MCF 10A (cell line): ENCODE measurements around the gene BHLHA9. TPM values are rescaled to one million over a fixed set of nuclear protein-coding genes. Genes with fewer than 3 reads are reported as not detected.

Experiments used
- BruUV-seq: library from RNA; stranded (reverse); fragments of 400-500 nt; replicated peaks from 2 replicates; lab custom pipeline; 2021; lab: Mats Ljungman, UMichigan
- CTCF ChIA-PET: fragments of 300-600 bp; sonication (Branson Sonifier 250); formaldehyde crosslinking; extraction: SDS; loops from one replicate; lab custom pipeline; 2021; ENCODE audit warnings: antibody characterized with exemption, inconsistent platforms; lab: Yijun Ruan, JAX
- POLR2A ChIA-PET: fragments of 300-600, 350-650 bp; sonication (Branson Sonifier 250); formaldehyde crosslinking; extraction: SDS; loops from one replicate; lab custom pipeline; 2020; ENCODE audit warnings: antibody characterized with exemption, inconsistent platforms; lab: Yijun Ruan, JAX
- DNase-seq: peaks from one replicate; pipeline ENCODE4 v3.0.0-alpha.2; 2018; ENCODE audit not compliant: unreplicated experiment
- H3K27ac Mint-ChIP-seq: one replicate; pipeline ENCODE4 v1.8.0; 2022; ENCODE audit warnings: mild to moderate bottlenecking, low read depth, mixed read lengths; ENCODE audit not compliant: unreplicated experiment
- H3K27me3 Mint-ChIP-seq: one replicate; pipeline ENCODE4 v1.8.0; 2022; ENCODE audit warnings: mixed read lengths; ENCODE audit not compliant: insufficient read depth, unreplicated experiment
- H3K36me3 Mint-ChIP-seq: one replicate; pipeline ENCODE4 v1.8.0; 2022; ENCODE audit warnings: mild to moderate bottlenecking, moderate library complexity, mixed read lengths; ENCODE audit not compliant: insufficient read depth, unreplicated experiment
- H3K4me1 Mint-ChIP-seq: one replicate; pipeline ENCODE4 v1.8.0; 2022; ENCODE audit warnings: mixed read lengths; ENCODE audit not compliant: insufficient read depth, unreplicated experiment
- H3K4me3 Mint-ChIP-seq: one replicate; pipeline ENCODE4 v1.8.0; 2022; ENCODE audit warnings: mild to moderate bottlenecking, moderate library complexity, mixed read lengths; ENCODE audit not compliant: unreplicated experiment
- H3K9me3 Mint-ChIP-seq: one replicate; pipeline ENCODE4 v1.8.0; 2022; ENCODE audit warnings: mixed read lengths; ENCODE audit not compliant: unreplicated experiment
- CTCF ChIP-seq: fragments of 200-600 bp; IDR thresholded peaks from one replicate; pipeline ENCODE4 v1.8.0; 2022; ENCODE audit warnings: antibody characterized with exemption, mild to moderate bottlenecking; ENCODE audit not compliant: unreplicated experiment
- intact Hi-C: fragments of 100-400 bp; cut with micrococcal nuclease; formaldehyde crosslinking; loops from 2 replicates; pipeline ENCODE4 v1.14.1; 2022
- total RNA-seq: library from RNA; stranded (reverse); gene quantifications from 2 replicates; pipeline ENCODE4 v1.2.3, GENCODE V29; 2022

The BHLHA9 gene
- total RNA-seq, 1 experiment from 2014 or later, result not detected

GRCh38 chr17:1312261-1312870 lies 42.1 kb downstream of the BHLHA9 start:
- Mint-ChIP-seq H3K27ac (no peak overlapping the region), H3K4me3 (no peak overlapping the region), H3K9me3 (no peaks in the 10 kb centered on the region), H3K4me1 (no peaks in the 10 kb centered on the region), H3K27me3 (peaks cover 13% of the 10 kb centered on the region), H3K36me3 (no peaks in the 10 kb centered on the region)
- DNase-seq, result no peak
- BruUV-seq, result no TSS peak
- intact Hi-C loops, result no loop called here
- POLR2A ChIA-PET, result no interaction called here
- CTCF ChIA-PET, result no interaction called here
- TF ChIP-seq CTCF, result no peak

- H3K36me3 Mint-ChIP-seq, result no peaks in the 10 kb centered on the region
- no peak overlapping the region for H3K27ac Mint-ChIP-seq
- no peaks in the 10 kb centered on the region for H3K9me3 Mint-ChIP-seq
- no peak overlapping the region for H3K4me3 Mint-ChIP-seq
- intact Hi-C loops, result no loop called here
- TF ChIP-seq CTCF, result no peak
- ChIA-PET CTCF (no interaction called here), POLR2A (no interaction called here)
- peak; percentile 36 for DNase-seq
- BruUV-seq, result no TSS peak
- no peaks in the 10 kb centered on the region for H3K4me1 Mint-ChIP-seq
- peaks cover 13% of the 10 kb centered on the region for H3K27me3 Mint-ChIP-seq
These were observed 43.2 kb downstream of the BHLHA9 start for GRCh38 chr17:1313270-1314005.

DNA sequence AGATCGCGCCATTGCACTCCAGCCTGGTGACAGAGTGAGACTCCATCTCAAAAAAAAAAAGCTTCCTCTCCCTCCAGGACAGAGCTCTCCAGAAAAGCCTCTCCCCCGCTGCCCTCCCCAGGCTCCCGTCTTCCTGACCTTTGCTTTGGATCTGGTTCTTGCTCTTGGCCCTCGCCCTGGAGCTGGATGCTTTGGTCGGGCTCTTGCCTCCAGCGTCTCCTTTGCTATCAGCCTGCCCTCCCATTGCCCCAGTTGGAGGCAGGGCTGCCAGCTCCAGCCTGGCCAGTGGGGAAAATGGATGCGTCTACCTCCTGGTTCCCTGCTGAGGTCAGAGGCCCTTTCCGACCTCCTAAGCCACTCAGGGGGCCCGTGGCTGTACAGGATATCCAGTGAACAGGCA lies 45.2 kb downstream of the BHLHA9 start:
- intact Hi-C loops, result no loop called here
- BruUV-seq, result no TSS peak
- no peaks in the 10 kb centered on the region for H3K4me1 Mint-ChIP-seq
- ChIA-PET CTCF (no interaction called here), POLR2A (interaction anchor here (0.6 kb wide), 1 partner anchor 201 kb away, joined by 3 read pairs; the partner anchor contains the start of gene INPP5K)
- DNase-seq, result no peak
- no peak overlapping the region for H3K4me3 Mint-ChIP-seq
- no peak for TF ChIP-seq CTCF
- H3K27ac Mint-ChIP-seq, result no peak overlapping the region
- H3K27me3 Mint-ChIP-seq, result peaks cover 28% of the 10 kb centered on the region
- H3K36me3 Mint-ChIP-seq, result no peaks in the 10 kb centered on the region
- H3K9me3 Mint-ChIP-seq, result no peaks in the 10 kb centered on the region

GRCh38 chr17:1315891-1316403 lies 45.7 kb downstream of the BHLHA9 start:
- Mint-ChIP-seq H3K36me3 (no peaks in the 10 kb centered on the region), H3K4me3 (no peak overlapping the region), H3K27ac (no peak overlapping the region), H3K9me3 (no peaks in the 10 kb centered on the region), H3K27me3 (peaks cover 33% of the 10 kb centered on the region), H3K4me1 (no peaks in the 10 kb centered on the region)
- intact Hi-C loops, result no loop called here
- ChIA-PET POLR2A (no interaction called here), CTCF (no interaction called here)
- BruUV-seq, result no TSS peak
- DNase-seq, result no peak
- TF ChIP-seq CTCF, result no peak
